ENCODE data around the gene CNOT1. TPM values are rescaled to one million over a fixed set of nuclear protein-coding genes. Genes with fewer than 3 reads are reported as not detected.

CNOT1 gene
- total and polyA plus RNA-seq, 4 donors: 34.0 to 131 (median 78.5) TPM

GRCh38 chr16:58579587-58579986 lies 50.0 kb downstream of the CNOT1 start:
- Histone ChIP-seq H3K27me3 (ENCODE audit: control insufficient read depth in 4 of 4, insufficient read depth in 4 of 4, low read length in 3 of 4) (no peaks in the 10 kb centered on the region), H3K9me3 (ENCODE audit: control insufficient read depth in 4 of 4, low read length in 3 of 4) (no peaks in the 10 kb centered on the region), H3K36me3 (ENCODE audit: control insufficient read depth in 4 of 4, insufficient read depth in 3 of 4, low read depth in 1 of 4, low read length in 3 of 4) (peaks cover 17 to 75% (median 59%) of the 10 kb centered on the region in 4 donors), H3K4me3 (ENCODE audit: low read depth in 1 of 3, low read length in 3 of 3) (no peak overlapping the region), H3K4me1 (ENCODE audit: control insufficient read depth in 4 of 4, insufficient read depth in 4 of 4, low read length in 3 of 4) (peaks cover 0 to 16% (median 11%) of the 10 kb centered on the region in 4 donors), H3K9ac (ENCODE audit: low read depth in 1 of 2, low read length in 2 of 2) (no peak overlapping the region), H3K27ac (ENCODE audit: low read depth in 1 of 2, low read length in 2 of 2) (no peak overlapping the region)
- DNase-seq (ENCODE audit: low spot score): no peak
- TF ChIP-seq RAD21 (IDR thresholded peaks at IDR 0.05) (no peak), ZBTB33 (IDR thresholded peaks at IDR 0.05) (no peak), GABPA (IDR thresholded peaks at IDR 0.05 in 1 of 2, conservative IDR thresholded peaks at IDR 0.05 in 1 of 2) (no peak), REST (IDR thresholded peaks at IDR 0.05) (no peak), SP1 (IDR thresholded peaks at IDR 0.05) (no peak), HNF4G (IDR thresholded peaks at IDR 0.05) (no peak), HNF4A (conservative IDR thresholded peaks at IDR 0.05) (no peak), JUND (IDR thresholded peaks at IDR 0.05) (no peak), RXRA (IDR thresholded peaks at IDR 0.05) (no peak), FOXA1 (IDR thresholded peaks at IDR 0.05) (no peak), FOXA2 (IDR thresholded peaks at IDR 0.05) (no peak), YY1 (IDR thresholded peaks at IDR 0.05) (no peak), NR2F2 (IDR thresholded peaks at IDR 0.05) (no peak), TAF1 (conservative IDR thresholded peaks at IDR 0.05) (no peak), EGR1 (IDR thresholded peaks at IDR 0.05; ENCODE audit: low read depth in 2 of 2) (no peak)
- TF ChIP-seq, protein P1, sequence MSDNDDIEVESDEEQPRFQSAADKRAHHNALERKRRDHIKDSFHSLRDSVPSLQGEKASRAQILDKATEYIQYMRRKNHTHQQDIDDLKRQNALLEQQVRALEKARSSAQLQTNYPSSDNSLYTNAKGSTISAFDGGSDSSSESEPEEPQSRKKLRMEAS (IDR thresholded peaks at IDR 0.05): no peak
- TF ChIP-seq, protein P2, sequence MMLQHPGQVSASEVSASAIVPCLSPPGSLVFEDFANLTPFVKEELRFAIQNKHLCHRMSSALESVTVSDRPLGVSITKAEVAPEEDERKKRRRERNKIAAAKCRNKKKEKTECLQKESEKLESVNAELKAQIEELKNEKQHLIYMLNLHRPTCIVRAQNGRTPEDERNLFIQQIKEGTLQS (IDR thresholded peaks at IDR 0.05): no peak
- TF ChIP-seq, protein P3, sequence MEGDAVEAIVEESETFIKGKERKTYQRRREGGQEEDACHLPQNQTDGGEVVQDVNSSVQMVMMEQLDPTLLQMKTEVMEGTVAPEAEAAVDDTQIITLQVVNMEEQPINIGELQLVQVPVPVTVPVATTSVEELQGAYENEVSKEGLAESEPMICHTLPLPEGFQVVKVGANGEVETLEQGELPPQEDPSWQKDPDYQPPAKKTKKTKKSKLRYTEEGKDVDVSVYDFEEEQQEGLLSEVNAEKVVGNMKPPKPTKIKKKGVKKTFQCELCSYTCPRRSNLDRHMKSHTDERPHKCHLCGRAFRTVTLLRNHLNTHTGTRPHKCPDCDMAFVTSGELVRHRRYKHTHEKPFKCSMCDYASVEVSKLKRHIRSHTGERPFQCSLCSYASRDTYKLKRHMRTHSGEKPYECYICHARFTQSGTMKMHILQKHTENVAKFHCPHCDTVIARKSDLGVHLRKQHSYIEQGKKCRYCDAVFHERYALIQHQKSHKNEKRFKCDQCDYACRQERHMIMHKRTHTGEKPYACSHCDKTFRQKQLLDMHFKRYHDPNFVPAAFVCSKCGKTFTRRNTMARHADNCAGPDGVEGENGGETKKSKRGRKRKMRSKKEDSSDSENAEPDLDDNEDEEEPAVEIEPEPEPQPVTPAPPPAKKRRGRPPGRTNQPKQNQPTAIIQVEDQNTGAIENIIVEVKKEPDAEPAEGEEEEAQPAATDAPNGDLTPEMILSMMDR (IDR thresholded peaks at IDR 0.05; ENCODE audit: low read depth, low read length, missing input control): no peak
- WGBS: 96% methylated on average over 8 of the region's 8 CpGs

Measured in liver (tissue), 9 donors.